Motor neuron (in vitro differentiated cells): Measurements from ENCODE around the gene MCM3AP. TPM values are rescaled to one million over a fixed set of nuclear protein-coding genes. Genes with fewer than 3 reads are reported as not detected.

ENCODE experiments used
- ATAC-seq, 8 experiments: fragments of 200-7000 bp; cut with Tn5 transposase; replicated peaks in 6 of 8; 2 replicates each; pipeline ENCODE4 v1.8.0; 2021; ENCODE audit warnings: mild to moderate bottlenecking in 8 of 8, moderate library complexity in 8 of 8
- H3K27ac ChIP-seq, 2 donors: fragments of 250-450 bp; sonication (Bioruptor Pico); 2 replicates each; pipeline ENCODE4 v1.9.0; 2021; ENCODE audit warnings: antibody characterized with exemption in 2 of 2, mild to moderate bottlenecking in 2 of 2, moderate library complexity in 1 of 2
- H3K4me1 ChIP-seq, 2 donors: fragments of 250-450 bp; sonication (Bioruptor Pico); replicated peaks in 1 of 2; 2 replicates each; pipeline ENCODE4 v1.6.1; 2021; ENCODE audit warnings: antibody characterized with exemption in 2 of 2, mild to moderate bottlenecking in 2 of 2, moderate library complexity in 1 of 2
- H3K4me3 ChIP-seq, 5 donors: fragments of 250-450 bp; sonication (Bioruptor Pico); 2 replicates each; pipeline ENCODE4 v1.9.0; 2021; ENCODE audit warnings: antibody characterized with exemption in 5 of 5, mild to moderate bottlenecking in 5 of 5, moderate library complexity in 4 of 5
- WGBS, 10 experiments: fragments of 450-650 bp; shearing (Covaris generic); methylation state at CpG; one replicate each; pipeline ENCODE4 v1.0.0; 2022; 5-methylcytosine and 5-hydroxymethylcytosine counted together
- in situ Hi-C, 9 experiments: fragments of 400-800 bp; cut with MboI; loops; one replicate each; pipeline ENCODE4 v1.15.0; 2021; ENCODE audit warnings: low sequenced_read_pairs in 9 of 9, low pct_unique_long_range_greater_than_20kb in 2 of 9; ENCODE audit not compliant: unreplicated experiment in 9 of 9
- total RNA-seq, 8 experiments: library from RNA; unstranded; fragments of 300-600 nt; gene quantifications; 2 replicates each; pipeline versions ENCODE4 v1.2.3 to v1.2.4, GENCODE V29; 2022

Gene MCM3AP
- total RNA-seq, 8 experiments from 2014 or later = 41.5 to 99.3 (median 50.8) TPM

DNA sequence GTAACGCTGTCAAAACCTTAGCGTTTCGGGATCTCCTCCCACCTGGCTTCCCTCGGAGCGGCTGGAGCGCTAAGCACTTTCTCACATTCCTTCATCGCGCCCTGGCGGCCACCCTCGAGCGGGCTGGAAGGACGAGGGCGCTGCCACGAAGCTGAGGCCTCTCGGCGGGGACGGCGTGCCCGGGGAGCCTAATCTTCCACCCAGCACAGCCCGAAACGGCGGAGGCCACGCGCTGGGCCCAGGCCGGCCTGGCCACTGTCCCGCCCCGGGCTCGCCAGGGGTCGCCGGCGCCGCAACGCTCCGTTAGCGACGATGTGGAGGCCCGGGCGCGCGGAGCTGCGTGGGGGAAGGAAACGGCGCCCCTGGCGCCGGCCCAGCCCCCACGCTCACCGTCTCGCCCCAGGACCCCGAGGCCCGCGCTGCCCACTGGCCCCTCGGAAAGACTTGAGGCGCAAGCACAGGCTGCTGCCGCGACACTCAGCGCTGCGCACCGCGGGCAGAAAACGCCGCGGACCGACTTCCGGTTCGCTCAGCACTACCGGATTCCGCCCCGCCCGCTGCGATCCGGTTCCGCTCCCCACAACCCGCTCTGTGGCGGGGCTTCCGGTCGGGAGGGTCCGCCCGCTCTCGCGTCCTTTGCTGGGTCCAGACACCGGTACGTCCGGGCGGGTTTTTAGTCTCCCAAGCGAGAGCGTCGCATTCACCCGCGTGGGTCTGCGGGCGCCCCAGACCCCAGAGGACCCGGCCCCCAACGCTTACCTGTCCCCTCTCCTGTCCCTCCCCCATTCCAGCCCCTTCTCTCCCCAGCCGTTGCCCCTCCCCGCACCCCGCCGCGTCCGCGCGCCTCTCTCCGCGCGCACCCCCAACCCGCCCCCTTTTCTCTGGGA lies 593 bp upstream of the MCM3AP start, which contains the start of gene YBEY:
TSS of gene YBEY (plus strand) at position 582 of the 887 bp plus-strand sequence. CDS start 572 bp downstream, outside the sequence.
- peak; percentile 84 to 96 (median 93) for ATAC-seq
- peak within 1 kb of the TSS; percentile 93 to 97 for H3K27ac ChIP-seq
- in situ Hi-C loops = no loop called here
- H3K4me3 ChIP-seq = peak within 1 kb of the TSS; percentile 60 to 100 (median 90)
- H3K4me1 ChIP-seq = peaks cover 39 to 44% of the 10 kb centered on the region in 2 donors
- 0 to 4% (median 0%) methylated on average over 1 to 11 of the region's 105 CpGs; no CpG with 5 or more reads in 4 of the 10 experiments for WGBS, 10 experiments

DNA sequence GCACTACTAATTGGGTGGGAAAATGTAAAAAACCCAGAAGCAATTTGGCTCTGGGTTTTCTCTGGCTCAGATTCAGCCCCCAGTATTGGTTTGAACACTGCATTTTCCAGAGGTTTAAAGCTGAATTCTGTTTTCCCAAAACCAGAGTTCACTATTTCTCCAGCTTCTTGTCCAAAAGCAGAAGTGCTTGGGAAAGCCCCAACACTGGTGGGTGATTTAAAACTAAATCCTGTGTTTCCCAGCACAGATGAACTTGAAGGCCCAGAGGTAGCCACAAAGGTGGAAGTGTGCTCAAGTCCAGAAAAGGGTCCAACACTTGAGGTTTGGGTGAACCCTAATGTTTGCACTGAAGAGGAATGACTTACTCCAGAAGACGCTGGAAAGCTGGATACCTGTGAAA lies 678 bp downstream of the MCM3AP start:
- H3K27ac ChIP-seq = no peak overlapping the region
- peaks cover 39 to 44% of the 10 kb centered on the region in 2 donors for H3K4me1 ChIP-seq
- ATAC-seq = no peak
- in situ Hi-C loops = no loop called here
- WGBS, 10 experiments = 73 to 100% (median 100%) methylated on average over 1 of the region's 1 CpG; no CpG with 5 or more reads in 6 of the 10 experiments
- peak overlapping the region in 4 of 5 donors; percentile 60 to 100 (median 92) for H3K4me3 ChIP-seq

DNA sequence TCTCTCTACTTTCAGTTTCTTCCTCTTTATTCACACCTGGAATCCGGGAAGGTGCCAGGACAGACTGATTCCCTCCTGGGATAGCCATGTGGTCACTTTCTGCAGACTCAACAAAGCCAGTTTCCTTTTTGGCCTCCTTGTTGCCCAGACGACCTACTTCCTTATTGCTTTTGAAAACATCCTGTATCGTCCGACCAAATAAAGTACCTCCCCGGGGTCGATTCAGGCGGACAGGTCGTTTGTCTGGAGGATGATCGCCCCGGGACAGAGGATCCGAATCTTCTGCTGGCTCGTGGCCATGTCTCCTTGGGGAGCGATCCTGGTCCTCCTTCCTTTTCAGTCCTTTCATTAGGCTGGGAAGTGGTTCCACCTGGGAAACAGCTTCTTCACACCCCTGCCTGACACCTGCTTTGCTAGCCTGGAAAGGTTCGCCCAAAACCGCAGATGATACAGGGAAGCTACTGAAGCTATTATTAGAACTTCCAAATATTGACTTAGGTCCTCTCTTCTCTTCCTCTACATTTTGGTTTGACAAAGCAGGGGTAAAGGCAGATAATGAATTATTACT lies 1.2 kb downstream of the MCM3AP start:
- WGBS, 10 experiments = 81 to 96% (median 92%) methylated on average over 3 to 12 of the region's 15 CpGs; no CpG with 5 or more reads in 3 of the 10 experiments
- Histone ChIP-seq H3K27ac (no peak overlapping the region), H3K4me3 (no peak overlapping the region), H3K4me1 (peaks cover 39 to 41% of the 10 kb centered on the region in 2 donors)
- ATAC-seq = no peak
- in situ Hi-C loops = no loop called here

DNA sequence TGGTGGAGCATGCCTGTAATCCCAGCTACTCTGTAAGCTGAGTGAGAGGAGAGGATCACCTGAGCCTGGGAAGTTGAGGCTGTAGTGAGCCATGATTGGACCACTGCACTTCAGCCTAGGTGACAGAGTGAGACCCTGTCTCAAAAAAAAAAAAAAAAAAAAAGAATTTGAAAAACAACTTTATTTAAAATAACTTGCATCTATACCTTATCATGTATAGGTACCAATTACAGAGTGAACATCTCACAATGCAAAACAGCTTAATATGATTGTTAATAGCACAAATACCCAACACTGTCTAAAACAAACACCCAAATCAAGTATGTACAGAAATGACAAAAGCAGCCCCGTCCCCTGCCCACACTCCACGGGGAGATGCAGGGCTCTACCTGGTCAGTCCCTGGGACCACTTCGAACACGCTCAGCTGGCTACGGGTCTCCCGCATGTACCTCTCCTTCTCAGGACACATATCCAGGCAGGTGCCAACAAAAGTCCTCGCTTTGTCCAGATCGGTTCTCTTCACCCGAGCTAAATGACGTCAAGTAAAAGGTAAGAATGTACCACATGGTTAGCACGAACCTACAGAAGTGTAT lies 10.5 kb downstream of the MCM3AP start:
- Histone ChIP-seq H3K27ac (no peak overlapping the region), H3K4me3 (no peak overlapping the region), H3K4me1 (no peaks in the 10 kb centered on the region)
- WGBS, 10 experiments = 88 to 100% (median 92%) methylated on average over 3 to 11 of the region's 11 CpGs; no CpG with 5 or more reads in 2 of the 10 experiments
- in situ Hi-C loops = no loop called here
- ATAC-seq = no peak

DNA sequence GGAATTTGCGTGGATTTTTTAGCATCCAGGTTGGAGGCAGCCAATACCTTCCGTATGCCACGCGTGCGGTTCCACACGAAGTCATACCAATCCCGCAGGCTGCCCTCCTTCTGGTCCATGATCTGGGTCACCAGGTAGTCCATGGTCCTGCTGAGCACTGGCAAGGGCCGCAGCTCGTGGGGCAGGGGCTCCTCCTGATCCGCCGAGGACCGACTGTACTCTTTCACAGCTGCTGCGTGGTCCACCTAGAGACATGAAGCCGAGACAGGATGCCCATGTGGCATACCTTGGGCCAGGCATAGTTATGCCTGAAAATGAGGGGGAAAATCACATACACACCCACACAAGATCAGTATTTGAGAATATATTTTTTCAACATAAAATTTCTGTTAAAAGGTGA lies 12.1 kb downstream of the MCM3AP start:
- WGBS, 10 experiments = 86 to 100% (median 97%) methylated on average over 1 to 14 of the region's 14 CpGs; no CpG with 5 or more reads in 1 of the 10 experiments
- Histone ChIP-seq H3K4me1 (no peaks in the 10 kb centered on the region), H3K27ac (no peak overlapping the region), H3K4me3 (no peak overlapping the region)
- no peak for ATAC-seq
- in situ Hi-C loops = no loop called here

DNA sequence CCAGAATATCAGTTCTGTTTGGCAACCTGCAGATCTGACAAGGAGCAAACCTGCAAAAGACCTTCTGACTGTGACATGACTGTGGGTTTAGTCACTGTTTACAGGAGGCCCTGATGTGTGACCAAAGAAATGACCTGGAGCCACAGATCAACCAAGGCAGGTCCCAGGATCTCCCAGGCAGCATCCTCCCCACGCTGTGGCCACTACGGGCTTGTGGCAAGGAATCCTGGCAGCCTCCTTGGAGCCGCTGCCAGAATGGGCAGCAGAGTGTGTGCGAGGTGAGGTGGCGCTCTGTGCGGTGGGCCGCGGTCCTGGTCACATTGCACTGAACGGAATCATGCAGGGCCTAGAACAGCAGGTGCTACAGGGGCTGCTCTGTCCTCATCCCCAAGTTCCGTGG lies 15.9 kb downstream of the MCM3AP start:
- ATAC-seq = no peak
- in situ Hi-C loops = no loop called here
- 82 to 100% (median 100%) methylated on average over 1 to 8 of the region's 10 CpGs; no CpG with 5 or more reads in 1 of the 10 experiments for WGBS, 10 experiments
- no peaks in the 10 kb centered on the region for H3K4me1 ChIP-seq
- H3K27ac ChIP-seq = no peak overlapping the region
- H3K4me3 ChIP-seq = no peak overlapping the region

DNA sequence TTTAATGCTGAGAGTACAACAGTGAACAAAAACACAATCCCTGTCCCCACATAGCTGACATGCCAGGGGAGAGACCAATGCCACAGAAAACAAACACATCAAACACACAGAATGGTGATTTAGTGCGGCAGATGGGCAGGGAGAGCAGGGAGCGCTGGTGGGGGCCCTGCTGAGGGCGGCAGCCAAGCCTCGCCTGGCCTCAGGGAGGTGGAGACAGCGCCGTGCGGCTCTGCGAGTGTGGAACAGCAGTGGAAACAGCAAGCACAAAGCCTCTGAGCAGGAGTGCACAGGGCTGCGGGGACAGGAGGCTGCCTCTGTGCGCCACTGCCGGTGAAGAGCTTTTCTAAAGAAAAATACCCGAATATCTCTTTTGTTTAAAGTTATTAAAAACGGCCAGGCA lies 17.0 kb downstream of the MCM3AP start:
- no peaks in the 10 kb centered on the region for H3K4me1 ChIP-seq
- in situ Hi-C loops = no loop called here
- H3K4me3 ChIP-seq = no peak overlapping the region
- H3K27ac ChIP-seq = no peak overlapping the region
- no peak for ATAC-seq
- 72 to 100% (median 93%) methylated on average over 2 to 10 of the region's 13 CpGs; no CpG with 5 or more reads in 5 of the 10 experiments for WGBS, 10 experiments

DNA sequence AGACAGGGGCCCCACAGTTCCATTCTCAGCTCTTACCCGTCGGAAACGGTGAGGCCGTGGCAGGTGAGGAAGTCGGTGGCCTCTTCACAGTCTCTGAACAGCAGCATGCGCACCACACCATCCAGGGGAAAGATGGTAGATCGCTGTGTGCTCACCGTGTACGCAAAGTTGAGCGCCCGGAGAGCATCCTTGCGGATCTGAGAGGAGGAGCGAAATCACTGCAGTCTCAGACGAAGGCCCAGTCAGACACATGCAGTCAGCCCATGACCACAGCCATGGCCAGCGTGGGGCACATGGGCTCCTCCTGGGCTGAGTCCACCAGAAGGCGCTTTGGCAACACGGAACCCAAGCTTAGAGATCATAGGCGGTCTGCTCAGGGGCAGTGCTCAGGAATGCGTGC lies 18.5 kb downstream of the MCM3AP start:
- in situ Hi-C loops = no loop called here
- 86 to 100% (median 97%) methylated on average over 1 to 14 of the region's 19 CpGs; no CpG with 5 or more reads in 1 of the 10 experiments for WGBS, 10 experiments
- no peak for ATAC-seq
- H3K4me3 ChIP-seq = no peak overlapping the region
- H3K4me1 ChIP-seq = no peaks in the 10 kb centered on the region
- no peak overlapping the region for H3K27ac ChIP-seq

DNA sequence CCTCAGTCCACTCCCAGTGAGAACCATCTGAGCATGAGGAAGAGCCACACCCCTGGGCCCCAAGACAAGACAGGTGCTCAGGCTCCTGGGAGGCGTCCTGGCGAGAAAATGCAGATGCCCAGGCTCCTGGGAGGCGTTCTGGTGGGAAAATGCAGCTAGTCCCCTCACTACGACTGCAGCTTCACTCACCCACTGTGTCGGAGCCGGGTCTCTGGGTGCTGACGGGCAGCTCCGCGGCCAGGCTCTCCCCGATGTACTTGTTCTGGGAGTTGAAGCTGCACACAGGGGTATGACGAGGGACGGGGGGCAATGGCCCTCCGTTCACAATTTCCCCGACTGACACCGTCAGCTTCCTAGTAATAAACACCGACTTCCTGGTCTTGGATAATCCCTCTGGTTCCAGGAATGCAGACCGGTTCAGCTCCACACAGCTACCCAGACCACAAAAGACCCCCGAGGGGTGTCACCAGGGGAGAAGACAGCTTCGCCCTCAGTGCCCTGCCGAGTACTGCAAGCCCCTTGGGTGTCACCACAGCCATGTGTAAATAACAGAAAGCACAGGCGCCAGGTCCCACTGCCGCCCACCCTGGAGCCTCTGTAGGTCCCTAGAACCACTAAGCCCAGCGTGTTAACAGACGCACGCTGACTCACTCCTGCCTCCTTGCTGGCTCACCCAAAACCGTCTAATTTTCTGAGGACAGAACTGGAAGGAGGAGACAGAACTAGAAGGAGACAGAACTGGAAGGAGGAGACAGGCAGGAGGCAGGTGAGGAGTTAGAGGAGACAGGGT lies 19.5 kb downstream of the MCM3AP start:
- H3K27ac ChIP-seq = no peak overlapping the region
- H3K4me3 ChIP-seq = no peak overlapping the region
- WGBS, 10 experiments = 86 to 100% (median 92%) methylated on average over 2 to 13 of the region's 26 CpGs; no CpG with 5 or more reads in 4 of the 10 experiments
- no peaks in the 10 kb centered on the region for H3K4me1 ChIP-seq
- no peak for ATAC-seq
- in situ Hi-C loops = no loop called here

DNA sequence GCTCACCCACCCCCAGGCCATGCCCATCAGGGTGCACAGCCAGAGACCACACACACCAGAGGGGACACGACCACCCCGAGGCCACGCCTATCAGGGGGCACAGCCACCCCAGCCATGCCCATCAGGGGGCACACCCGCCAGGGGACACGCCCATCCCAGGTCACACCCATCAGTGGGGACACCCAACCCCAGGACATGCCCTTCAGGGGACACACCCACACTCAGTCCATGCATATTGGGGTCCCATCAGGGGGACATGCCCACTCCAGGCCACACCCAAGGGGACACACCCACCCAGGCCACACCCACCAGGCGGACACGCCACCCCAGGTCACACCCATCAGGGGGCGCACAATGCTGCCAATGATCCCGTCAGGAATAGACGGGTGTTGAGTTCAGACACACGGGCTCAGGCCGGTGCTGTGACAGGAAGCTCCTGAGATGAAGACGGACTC lies 20.7 kb downstream of the MCM3AP start:
- peak in 6 of 8 experiments; percentile 16 to 39 (median 37) for ATAC-seq
- Histone ChIP-seq H3K27ac (no peak overlapping the region), H3K4me3 (no peak overlapping the region), H3K4me1 (no peaks in the 10 kb centered on the region)
- in situ Hi-C loops = no loop called here
- 80 to 100% methylated on average over 1 to 2 of the region's 13 CpGs; no CpG with 5 or more reads in 8 of the 10 experiments for WGBS, 10 experiments

DNA sequence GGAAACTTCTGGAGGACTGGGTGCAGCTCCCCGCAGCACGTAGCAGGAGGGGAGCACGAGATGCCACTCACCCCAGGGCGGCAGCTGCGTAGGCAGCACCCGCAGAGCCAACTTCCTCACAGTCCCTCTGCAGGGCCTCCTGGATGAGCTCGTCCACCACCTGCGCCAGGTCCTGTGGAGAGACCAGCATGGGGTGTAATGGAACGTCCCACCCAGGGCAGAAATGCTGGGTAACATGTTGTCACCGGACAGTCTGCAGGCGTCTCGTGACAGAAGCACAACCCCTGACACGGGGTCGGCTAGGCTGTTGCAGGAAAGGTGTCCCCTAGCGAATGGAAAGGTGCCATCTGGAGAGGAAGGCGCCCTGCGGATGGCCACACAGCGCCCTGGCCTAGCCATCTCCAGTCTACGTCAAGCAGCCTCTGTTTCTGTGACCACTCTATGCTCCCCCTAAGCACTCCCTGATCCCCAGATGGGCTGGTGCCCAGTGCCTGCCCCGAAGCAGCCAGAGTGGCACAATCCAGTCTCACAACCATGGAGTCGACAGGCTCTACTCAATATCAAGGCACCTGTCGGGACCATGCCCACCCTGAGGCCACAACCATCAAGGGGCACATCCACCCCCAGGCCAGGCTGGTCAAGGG lies 21.2 kb downstream of the MCM3AP start:
- Histone ChIP-seq H3K27ac (no peak overlapping the region), H3K4me1 (no peaks in the 10 kb centered on the region), H3K4me3 (no peak overlapping the region)
- in situ Hi-C loops = no loop called here
- peak in 3 of 8 experiments; percentile 5 to 15 (median 13) for ATAC-seq
- WGBS, 10 experiments = 87 to 100% (median 100%) methylated on average over 1 to 6 of the region's 22 CpGs; no CpG with 5 or more reads in 4 of the 10 experiments

DNA sequence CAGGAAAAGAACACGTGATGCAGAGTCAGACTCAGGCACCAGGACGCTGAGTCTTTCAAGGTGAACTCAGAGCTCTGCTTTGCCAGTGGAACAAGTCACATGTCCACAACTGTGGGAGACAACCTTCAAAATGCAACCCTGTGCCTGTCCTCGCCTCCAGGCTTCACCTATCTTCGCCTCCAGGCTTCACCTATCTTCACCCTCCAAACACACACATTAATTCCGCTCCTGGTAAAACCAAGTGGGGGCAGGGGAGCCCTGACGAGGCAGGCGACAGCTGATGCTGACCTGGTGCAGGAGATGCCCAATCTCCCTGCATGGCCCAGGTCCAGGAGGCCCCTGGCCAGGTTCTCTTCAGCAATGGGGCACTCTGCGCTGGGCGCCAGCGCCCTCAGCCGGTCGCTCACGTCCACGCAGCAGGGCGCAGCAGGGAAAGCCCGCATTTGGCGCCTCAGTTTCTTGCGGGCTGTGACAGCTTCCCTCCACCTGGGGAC lies 28.9 kb downstream of the MCM3AP start:
- H3K27ac ChIP-seq = no peak overlapping the region
- in situ Hi-C loops = no loop called here
- no peak overlapping the region for H3K4me3 ChIP-seq
- WGBS, 10 experiments = 82 to 100% (median 89%) methylated on average over 1 to 8 of the region's 18 CpGs; no CpG with 5 or more reads in 4 of the 10 experiments
- ATAC-seq = no peak
- H3K4me1 ChIP-seq = no peaks in the 10 kb centered on the region
